Measurements from ENCODE around the gene CFAP54. TPM values are rescaled to one million over a fixed set of nuclear protein-coding genes. Genes with fewer than 3 reads are reported as not detected.

The CFAP54 gene
- total and polyA plus RNA-seq, 2 donors (not counting 1 experiment from before 2014, with no cell fraction given), result 0.93 to 7.1 TPM

GRCh38 chr12:96729886-96730285 lies 240.5 kb downstream of the CFAP54 start:
- Histone ChIP-seq H3K4me2 (ENCODE audit: extremely low read depth, insufficient read depth, low read length) (no peak overlapping the region), H3K36me3 (ENCODE audit: control insufficient read depth, insufficient read depth, low read length) (no peaks in the 10 kb centered on the region), H3K79me2 (ENCODE audit: control insufficient read depth, insufficient read depth, low read length) (no peaks in the 10 kb centered on the region), H3K27me3 (ENCODE audit: control insufficient read depth, insufficient read depth, low read length) (no peaks in the 10 kb centered on the region), H3K9ac (ENCODE audit: insufficient read depth, low read length) (no peak overlapping the region), H4K20me1 (ENCODE audit: control insufficient read depth, extremely low read depth, insufficient read depth, low read length) (no peaks in the 10 kb centered on the region), H3K4me3 (replicated peaks in 1 of 4; ENCODE audit: control extremely low read depth in 1 of 4, insufficient read depth in 1 of 4, low read depth in 3 of 4, low read length in 4 of 4) (no peak overlapping the region), H3K9me3 (ENCODE audit: control insufficient read depth, insufficient read depth, low read depth, low read length) (no peaks in the 10 kb centered on the region), H3K27ac (ENCODE audit: insufficient read depth, low read length) (no peak overlapping the region), H2AFZ (ENCODE audit: low read length) (no peak overlapping the region), H3K4me1 (ENCODE audit: control insufficient read depth, extremely low read depth, insufficient read depth, low read length) (no peaks in the 10 kb centered on the region)
- no peak for TF ChIP-seq CTCF (conservative IDR thresholded peaks at IDR 0.05 in 1 of 2, IDR thresholded peaks at IDR 0.05 in 1 of 2; ENCODE audit: low read depth in 1 of 2, low read length in 2 of 2)
- no peak for TF ChIP-seq EZH2 (IDR thresholded peaks at IDR 0.05; ENCODE audit: low read length, missing control alignments)
- DNase-seq (ENCODE audit: low read depth in 2 of 2), result no peak

GRCh38 chr12:96743606-96744005 lies 254.2 kb downstream of the CFAP54 start:
- Histone ChIP-seq H3K9ac (ENCODE audit: insufficient read depth, low read length) (no peak overlapping the region), H3K79me2 (ENCODE audit: control insufficient read depth, insufficient read depth, low read length) (no peaks in the 10 kb centered on the region), H3K4me3 (replicated peaks in 1 of 4; ENCODE audit: control extremely low read depth in 1 of 4, insufficient read depth in 1 of 4, low read depth in 3 of 4, low read length in 4 of 4) (peak overlapping the region in 1 of 4 experiments; percentile 12), H3K9me3 (ENCODE audit: control insufficient read depth, insufficient read depth, low read depth, low read length) (no peaks in the 10 kb centered on the region), H3K27me3 (ENCODE audit: control insufficient read depth, insufficient read depth, low read length) (no peaks in the 10 kb centered on the region), H3K4me1 (ENCODE audit: control insufficient read depth, extremely low read depth, insufficient read depth, low read length) (no peaks in the 10 kb centered on the region), H4K20me1 (ENCODE audit: control insufficient read depth, extremely low read depth, insufficient read depth, low read length) (no peaks in the 10 kb centered on the region), H2AFZ (ENCODE audit: low read length) (no peak overlapping the region), H3K27ac (ENCODE audit: insufficient read depth, low read length) (no peak overlapping the region), H3K36me3 (ENCODE audit: control insufficient read depth, insufficient read depth, low read length) (no peaks in the 10 kb centered on the region), H3K4me2 (ENCODE audit: extremely low read depth, insufficient read depth, low read length) (no peak overlapping the region)
- no peak for TF ChIP-seq CTCF (conservative IDR thresholded peaks at IDR 0.05 in 1 of 2, IDR thresholded peaks at IDR 0.05 in 1 of 2; ENCODE audit: low read depth in 1 of 2, low read length in 2 of 2)
- no peak for TF ChIP-seq EZH2 (IDR thresholded peaks at IDR 0.05; ENCODE audit: low read length, missing control alignments)
- peak; percentile 58 to 70 for DNase-seq (ENCODE audit: low read depth in 2 of 2)

- H3K36me3 ChIP-seq (ENCODE audit: control insufficient read depth, insufficient read depth, low read length), result no peaks in the 10 kb centered on the region
- TF ChIP-seq EZH2 (IDR thresholded peaks at IDR 0.05; ENCODE audit: low read length, missing control alignments) (no peak), CTCF (conservative IDR thresholded peaks at IDR 0.05 in 1 of 2, IDR thresholded peaks at IDR 0.05 in 1 of 2; ENCODE audit: low read depth in 1 of 2, low read length in 2 of 2) (no peak)
- no peaks in the 10 kb centered on the region for H4K20me1 ChIP-seq (ENCODE audit: control insufficient read depth, extremely low read depth, insufficient read depth, low read length)
- no peak overlapping the region for H3K9ac ChIP-seq (ENCODE audit: insufficient read depth, low read length)
- H3K9me3 ChIP-seq (ENCODE audit: control insufficient read depth, insufficient read depth, low read depth, low read length), result no peaks in the 10 kb centered on the region
- no peak overlapping the region for H3K27ac ChIP-seq (ENCODE audit: insufficient read depth, low read length)
- no peak for DNase-seq (ENCODE audit: low read depth in 2 of 2)
- no peak overlapping the region for H3K4me3 ChIP-seq (replicated peaks in 1 of 4; ENCODE audit: control extremely low read depth in 1 of 4, insufficient read depth in 1 of 4, low read depth in 3 of 4, low read length in 4 of 4)
- H2AFZ ChIP-seq (ENCODE audit: low read length), result no peak overlapping the region
- no peaks in the 10 kb centered on the region for H3K4me1 ChIP-seq (ENCODE audit: control insufficient read depth, extremely low read depth, insufficient read depth, low read length)
- no peak overlapping the region for H3K4me2 ChIP-seq (ENCODE audit: extremely low read depth, insufficient read depth, low read length)
- H3K79me2 ChIP-seq (ENCODE audit: control insufficient read depth, insufficient read depth, low read length), result no peaks in the 10 kb centered on the region
- no peaks in the 10 kb centered on the region for H3K27me3 ChIP-seq (ENCODE audit: control insufficient read depth, insufficient read depth, low read length)
Observed at GRCh38 chr12:96749999-96750398, 260.6 kb downstream of the CFAP54 start.

Data from fibroblast of lung (primary cell).